IMR-90 (cell line): Measurements from ENCODE around the gene GSTM3. TPM values are rescaled to one million over a fixed set of nuclear protein-coding genes. Genes with fewer than 3 reads are reported as not detected.

Experiments
- ATAC-seq: fragments of 200-7000 bp; cut with Tn5 transposase; 2 replicates; pipeline ENCODE4 v1.9.1; 2020; ENCODE audit warnings: low read depth, mild to moderate bottlenecking, moderate library complexity
- BruUV-seq: library from RNA; stranded (reverse); fragments of 400-500 nt; replicated peaks from 2 replicates; lab custom pipeline; 2021; lab: Mats Ljungman, UMichigan
- CTCF ChIA-PET: fragments of 300-600 bp; formaldehyde crosslinking; extraction: SDS; loops from one replicate; lab custom pipeline; 2021; ENCODE audit warnings: antibody characterized with exemption; lab: Yijun Ruan, JAX
- POLR2A ChIA-PET: fragments of 300-600 bp; sonication (Branson Sonifier 250); formaldehyde crosslinking; loops from one replicate; lab custom pipeline; 2022; ENCODE audit warnings: antibody characterized with exemption; ENCODE audit not compliant: unreplicated experiment; lab: Charles Lee
- DNase-seq: peaks from one replicate; pipeline ENCODE4 v3.0.0; 2013
- H2AFZ ChIP-seq: replicated peaks from 2 replicates; pipeline ENCODE3; 2013; ENCODE audit warnings: low read length, mild to moderate bottlenecking; ENCODE audit not compliant: poor library complexity
- H2AK5ac ChIP-seq: 2 replicates; pipeline ENCODE4 v1.6.1; 2013; ENCODE audit warnings: low read depth, low read length, inconsistent platforms
- H2AK9ac ChIP-seq: replicated peaks from 2 replicates; pipeline ENCODE3; 2013; ENCODE audit warnings: mild to moderate bottlenecking, low read depth, low read length, moderate library complexity; ENCODE audit not compliant: poor library complexity
- H2BK120ac ChIP-seq: 2 replicates; pipeline ENCODE4 v1.6.1; 2013; ENCODE audit warnings: low read depth, low read length, inconsistent platforms
- H2BK15ac ChIP-seq: 3 replicates; pipeline ENCODE4 v1.6.1; 2013; ENCODE audit warnings: low read depth, low read length, inconsistent platforms
- H2BK20ac ChIP-seq: 2 replicates; pipeline ENCODE4 v1.6.1; 2013; ENCODE audit warnings: low read depth, mild to moderate bottlenecking, inconsistent platforms, low read length, moderate library complexity
- H2BK5ac ChIP-seq: 2 replicates; pipeline ENCODE4 v1.6.1; 2013; ENCODE audit warnings: mild to moderate bottlenecking, low read depth, low read length, inconsistent platforms; ENCODE audit not compliant: poor library complexity, severe bottlenecking
- H3K14ac ChIP-seq: replicated peaks from 2 replicates; pipeline ENCODE4 v1.6.1; 2013; ENCODE audit warnings: low read depth, low read length, inconsistent platforms
- H3K18ac ChIP-seq: 2 replicates; pipeline ENCODE4 v1.6.1; 2013; ENCODE audit warnings: low read depth, low read length, control low read depth
- H3K23ac ChIP-seq: 2 replicates; pipeline ENCODE4 v1.6.1; 2013; ENCODE audit warnings: low read depth, low read length, inconsistent platforms
- H3K27ac ChIP-seq: 2 replicates; pipeline ENCODE4 v1.5.1; 2013; ENCODE audit warnings: mild to moderate bottlenecking, control low read depth, low read length; ENCODE audit not compliant: insufficient read depth
- H3K27me3 ChIP-seq: 2 replicates; pipeline ENCODE4 v1.6.1; 2013; ENCODE audit warnings: low read length; ENCODE audit not compliant: control insufficient read depth, insufficient read depth
- H3K36me3 ChIP-seq: 2 replicates; pipeline ENCODE4 v1.6.1; 2013; ENCODE audit warnings: low read length, mixed read lengths; ENCODE audit not compliant: control insufficient read depth, insufficient read depth
- H3K4ac ChIP-seq: 2 replicates; pipeline ENCODE4 v1.6.1; 2013; ENCODE audit warnings: low read depth, low read length, inconsistent platforms
- H3K4me1 ChIP-seq: 2 replicates; pipeline ENCODE4 v1.6.1; 2013; ENCODE audit warnings: low read length, mixed read lengths; ENCODE audit not compliant: control insufficient read depth, insufficient read depth
- H3K4me2 ChIP-seq: 2 replicates; pipeline ENCODE4 v1.6.1; 2013; ENCODE audit warnings: low read depth, mild to moderate bottlenecking, control low read depth, low read length, moderate library complexity
- H3K4me3 ChIP-seq: 2 replicates; pipeline ENCODE4 v1.5.1; 2013; ENCODE audit warnings: low read depth, mild to moderate bottlenecking, control low read depth, low read length, moderate library complexity; ENCODE audit not compliant: insufficient read depth
- H3K56ac ChIP-seq: 2 replicates; pipeline ENCODE4 v1.6.1; 2013; ENCODE audit warnings: low read length, inconsistent platforms; ENCODE audit not compliant: insufficient read depth; ENCODE audit errors: extremely low read depth
- H3K79me1 ChIP-seq, 2 experiments: 2 replicates each; pipeline ENCODE4 v1.6.1; 2013; ENCODE audit warnings: low read length in 2 of 2, inconsistent platforms in 1 of 2, low read depth in 1 of 2
- H3K9ac ChIP-seq: 2 replicates; pipeline ENCODE4 v1.6.1; 2013; ENCODE audit warnings: low read depth, low read length, control low read depth
- H3K9me1 ChIP-seq: 2 replicates; pipeline ENCODE4 v1.6.1; 2013; ENCODE audit warnings: low read length, inconsistent platforms; ENCODE audit not compliant: insufficient read depth
- H3K9me3 ChIP-seq: 2 replicates; pipeline ENCODE4 v1.6.1; 2013; ENCODE audit warnings: low read length; ENCODE audit not compliant: control insufficient read depth, insufficient read depth
- H4K20me1 ChIP-seq: 2 replicates; pipeline ENCODE4 v1.6.1; 2013; ENCODE audit warnings: low read length, inconsistent platforms; ENCODE audit not compliant: insufficient read depth
- H4K5ac ChIP-seq: 2 replicates; pipeline ENCODE4 v1.6.1; 2013; ENCODE audit warnings: mild to moderate bottlenecking, low read depth, low read length, control low read depth
- H4K8ac ChIP-seq, 2 experiments: 2 replicates each; pipeline ENCODE4 v1.6.1; 2013; ENCODE audit warnings: low read depth in 2 of 2, low read length in 2 of 2, control low read depth in 1 of 2, inconsistent platforms in 1 of 2
- H4K91ac ChIP-seq: 2 replicates; pipeline ENCODE4 v1.6.1; 2013; ENCODE audit warnings: low read depth, low read length, inconsistent platforms; ENCODE audit not compliant: insufficient read depth
- BHLHE40 ChIP-seq: fragments of 150-350 bp; IDR thresholded peaks from 2 replicates; pipeline ENCODE4 v1.6.1; 2016; ENCODE audit warnings: mild to moderate bottlenecking, low read depth, low read length
- CEBPB ChIP-seq: IDR thresholded peaks from 2 replicates; pipeline ENCODE4 v1.6.1; 2012; ENCODE audit warnings: low read depth, low read length, improper control_type of control experiment
- CHD1 ChIP-seq: IDR thresholded peaks from 2 replicates; pipeline ENCODE4 v1.6.1; 2012; ENCODE audit warnings: low read depth, low read length, improper control_type of control experiment
- FOS ChIP-seq: fragments of 150-350 bp; IDR thresholded peaks from 2 replicates; pipeline ENCODE4 v1.6.1; 2016; ENCODE audit warnings: low read depth, low read length
- MAFK ChIP-seq: IDR thresholded peaks from 2 replicates; pipeline ENCODE4 v1.6.1; 2012; ENCODE audit warnings: low read depth, low read length, improper control_type of control experiment
- MAZ ChIP-seq: IDR thresholded peaks from 2 replicates; pipeline ENCODE4 v1.6.1; 2012; ENCODE audit warnings: low read depth, mild to moderate bottlenecking, low read length, improper control_type of control experiment, moderate library complexity, borderline replicate concordance
- MXI1 ChIP-seq: IDR thresholded peaks from 2 replicates; pipeline ENCODE4 v1.6.1; 2012; ENCODE audit warnings: low read depth, mild to moderate bottlenecking, low read length, moderate library complexity, borderline replicate concordance
- NFE2L2 ChIP-seq: fragments of 150-350 bp; IDR thresholded peaks from 2 replicates; pipeline ENCODE4 v1.6.1; 2016; ENCODE audit warnings: low read depth, mild to moderate bottlenecking, low read length
- POLR2A ChIP-seq: IDR thresholded peaks from 2 replicates; pipeline ENCODE4 v1.6.1; 2012; ENCODE audit warnings: mild to moderate bottlenecking, low read depth, low read length
- RAD21 ChIP-seq: IDR thresholded peaks from 2 replicates; pipeline ENCODE4 v1.6.1; 2012; ENCODE audit warnings: low read length, improper control_type of control experiment
- RCOR1 ChIP-seq: IDR thresholded peaks from 2 replicates; pipeline ENCODE4 v1.6.1; 2012; ENCODE audit warnings: mild to moderate bottlenecking, low read length, improper control_type of control experiment; ENCODE audit not compliant: insufficient replicate concordance
- SMC3 ChIP-seq: fragments of 150-350 bp; IDR thresholded peaks from 2 replicates; pipeline ENCODE4 v1.6.1; 2016; ENCODE audit warnings: low read depth, mild to moderate bottlenecking, antibody characterized with exemption, low read length, moderate library complexity
- WGBS, 2 experiments: methylation state at CpG; one replicate each; pipeline versions ENCODE4 v1.1.5 to v1.1.7; 2013; ENCODE audit warnings: missing lambda C conversion rate in 2 of 2; ENCODE audit not compliant: insufficient read length in 1 of 2; ENCODE audit errors: extremely low coverage in 2 of 2; 5-methylcytosine and 5-hydroxymethylcytosine counted together
- dilution Hi-C: fragments of 300-500 bp; cut with HindIII; formaldehyde crosslinking; loops from one replicate; pipeline ENCODE4 v1.14.3; 2018; ENCODE audit warnings: low sequenced_read_pairs; ENCODE audit not compliant: unreplicated experiment
- in situ Hi-C: fragments of 300-500 bp; cut with MboI; formaldehyde crosslinking; loops from 3 replicates; pipeline ENCODE4 v1.14.3; 2019; ENCODE audit warnings: low sequenced_read_pairs, inconsistent platforms, mixed read lengths
- intact Hi-C: fragments of 100-400 bp; cut with micrococcal nuclease; formaldehyde crosslinking; loops from 2 replicates; pipeline ENCODE4 v1.10.0; 2022
- polyA plus RNA-seq, 3 experiments: library from polyadenylated mRNA; depleted of rRNA; stranded (reverse); fragments of >200 nt; gene quantifications; 2 replicates each; pipeline ENCODE4 v1.2.3, GENCODE V29; 2012; ENCODE audit warnings: low replicate concordance in 1 of 3
- total RNA-seq: library from RNA; depleted of rRNA; stranded (reverse); fragments of >200 nt; gene quantifications from 2 replicates; pipeline ENCODE4 v1.2.3, GENCODE V29; 2012
- TF ChIP-seq, protein P1 (sequence below): fragments of 150-350 bp; IDR thresholded peaks from 2 replicates; pipeline ENCODE4 v1.6.1; 2016; ENCODE audit warnings: low read depth, mild to moderate bottlenecking, low read length, moderate library complexity, borderline replicate concordance
- TF ChIP-seq, protein P2 (sequence below): fragments of 150-350 bp; IDR thresholded peaks from 2 replicates; pipeline ENCODE4 v1.6.1; 2017; ENCODE audit warnings: mild to moderate bottlenecking, antibody characterized with exemption, low read length, low read depth
- TF ChIP-seq, protein P3 (sequence below): conservative IDR thresholded peaks from 2 replicates; pipeline ENCODE4 v1.5.1; 2012; ENCODE audit warnings: mild to moderate bottlenecking, low read depth, low read length, improper control_type of control experiment

GSTM3 gene
- total and polyA plus RNA-seq, 2 of the 4 experiments (the other 2 are of a cell fraction): 102 to 131 TPM

DNA sequence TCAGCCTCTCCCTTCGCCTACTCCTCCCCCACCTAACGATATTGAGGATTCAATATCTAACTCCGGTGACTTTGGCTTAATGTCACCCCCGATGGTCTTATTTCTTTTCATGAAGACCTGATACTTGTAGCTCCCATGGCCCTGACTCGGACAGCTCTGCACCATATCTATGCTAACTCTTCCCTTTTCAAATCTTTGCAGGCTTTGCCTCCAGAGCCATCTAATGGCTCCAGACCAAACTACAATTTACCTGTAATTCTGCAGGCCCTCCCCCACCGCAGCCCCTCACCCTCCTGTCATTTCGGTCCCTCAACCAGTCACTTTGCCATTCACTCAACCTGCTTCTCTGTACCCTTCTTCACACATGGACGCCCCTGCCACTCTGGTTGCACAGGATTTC lies 36.7 kb downstream of the GSTM3 start:
- intact Hi-C loops (no loop called here), dilution Hi-C loops (no loop called here), in situ Hi-C loops (no loop called here)
- 64% methylated on average over 5 of the region's 8 CpGs; no CpG with 5 or more reads in 1 of the 2 experiments for WGBS, 2 experiments
- no peak overlapping the region for H3K4me3 ChIP-seq
- DNase-seq (peak; percentile 0), ATAC-seq (no peak)
- no peak overlapping the region for H2BK15ac ChIP-seq
- H3K27me3 ChIP-seq: no peaks in the 10 kb centered on the region; the same call in 1 of the 2 replicates
- no peaks in the 10 kb centered on the region for H4K20me1 ChIP-seq
- no peak overlapping the region for H3K4me2 ChIP-seq
- CTCF ChIA-PET: no interaction called here
- no peak overlapping the region for H4K5ac ChIP-seq
- no peaks in the 10 kb centered on the region for H3K9me1 ChIP-seq
- no peak overlapping the region for H4K91ac ChIP-seq
- no peak overlapping the region for H2AK9ac ChIP-seq
- H3K27ac ChIP-seq: no peak overlapping the region
- no peak overlapping the region for H2BK120ac ChIP-seq
- no peak overlapping the region for H3K4ac ChIP-seq
- no peak overlapping the region for H3K56ac ChIP-seq
- H3K18ac ChIP-seq: no peak overlapping the region
- H3K14ac ChIP-seq: no peak overlapping the region
- H3K79me1 ChIP-seq: no peaks in the 10 kb centered on the region
- TF ChIP-seq FOS (no peak), CHD1 (no peak), NFE2L2 (no peak), RCOR1 (no peak), SMC3 (no peak), RAD21 (no peak), POLR2A (no peak), MAFK (no peak), MXI1 (no peak), BHLHE40 (no peak), MAZ (no peak), CEBPB (no peak)
- TF ChIP-seq, protein P1, sequence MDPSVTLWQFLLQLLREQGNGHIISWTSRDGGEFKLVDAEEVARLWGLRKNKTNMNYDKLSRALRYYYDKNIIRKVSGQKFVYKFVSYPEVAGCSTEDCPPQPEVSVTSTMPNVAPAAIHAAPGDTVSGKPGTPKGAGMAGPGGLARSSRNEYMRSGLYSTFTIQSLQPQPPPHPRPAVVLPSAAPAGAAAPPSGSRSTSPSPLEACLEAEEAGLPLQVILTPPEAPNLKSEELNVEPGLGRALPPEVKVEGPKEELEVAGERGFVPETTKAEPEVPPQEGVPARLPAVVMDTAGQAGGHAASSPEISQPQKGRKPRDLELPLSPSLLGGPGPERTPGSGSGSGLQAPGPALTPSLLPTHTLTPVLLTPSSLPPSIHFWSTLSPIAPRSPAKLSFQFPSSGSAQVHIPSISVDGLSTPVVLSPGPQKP: no peak
- TF ChIP-seq, protein P2, sequence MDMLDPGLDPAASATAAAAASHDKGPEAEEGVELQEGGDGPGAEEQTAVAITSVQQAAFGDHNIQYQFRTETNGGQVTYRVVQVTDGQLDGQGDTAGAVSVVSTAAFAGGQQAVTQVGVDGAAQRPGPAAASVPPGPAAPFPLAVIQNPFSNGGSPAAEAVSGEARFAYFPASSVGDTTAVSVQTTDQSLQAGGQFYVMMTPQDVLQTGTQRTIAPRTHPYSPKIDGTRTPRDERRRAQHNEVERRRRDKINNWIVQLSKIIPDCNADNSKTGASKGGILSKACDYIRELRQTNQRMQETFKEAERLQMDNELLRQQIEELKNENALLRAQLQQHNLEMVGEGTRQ: no peak
- TF ChIP-seq, protein P3, sequence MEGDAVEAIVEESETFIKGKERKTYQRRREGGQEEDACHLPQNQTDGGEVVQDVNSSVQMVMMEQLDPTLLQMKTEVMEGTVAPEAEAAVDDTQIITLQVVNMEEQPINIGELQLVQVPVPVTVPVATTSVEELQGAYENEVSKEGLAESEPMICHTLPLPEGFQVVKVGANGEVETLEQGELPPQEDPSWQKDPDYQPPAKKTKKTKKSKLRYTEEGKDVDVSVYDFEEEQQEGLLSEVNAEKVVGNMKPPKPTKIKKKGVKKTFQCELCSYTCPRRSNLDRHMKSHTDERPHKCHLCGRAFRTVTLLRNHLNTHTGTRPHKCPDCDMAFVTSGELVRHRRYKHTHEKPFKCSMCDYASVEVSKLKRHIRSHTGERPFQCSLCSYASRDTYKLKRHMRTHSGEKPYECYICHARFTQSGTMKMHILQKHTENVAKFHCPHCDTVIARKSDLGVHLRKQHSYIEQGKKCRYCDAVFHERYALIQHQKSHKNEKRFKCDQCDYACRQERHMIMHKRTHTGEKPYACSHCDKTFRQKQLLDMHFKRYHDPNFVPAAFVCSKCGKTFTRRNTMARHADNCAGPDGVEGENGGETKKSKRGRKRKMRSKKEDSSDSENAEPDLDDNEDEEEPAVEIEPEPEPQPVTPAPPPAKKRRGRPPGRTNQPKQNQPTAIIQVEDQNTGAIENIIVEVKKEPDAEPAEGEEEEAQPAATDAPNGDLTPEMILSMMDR: no peak
- H2BK20ac ChIP-seq: no peak overlapping the region
- no peak overlapping the region for H3K23ac ChIP-seq
- POLR2A ChIA-PET: no interaction called here
- no peaks in the 10 kb centered on the region for H3K36me3 ChIP-seq
- no peak overlapping the region for H3K9ac ChIP-seq
- no peaks in the 10 kb centered on the region for H3K4me1 ChIP-seq
- H4K8ac ChIP-seq: no peak overlapping the region
- peaks cover 11% of the 10 kb centered on the region for H3K9me3 ChIP-seq
- H2AFZ ChIP-seq: no peak overlapping the region
- H2AK5ac ChIP-seq: no peak overlapping the region
- no TSS peak for BruUV-seq
- H2BK5ac ChIP-seq: no peak overlapping the region
